ENCODE measurements around the gene ARHGEF10L.

Gene ARHGEF10L

DNA sequence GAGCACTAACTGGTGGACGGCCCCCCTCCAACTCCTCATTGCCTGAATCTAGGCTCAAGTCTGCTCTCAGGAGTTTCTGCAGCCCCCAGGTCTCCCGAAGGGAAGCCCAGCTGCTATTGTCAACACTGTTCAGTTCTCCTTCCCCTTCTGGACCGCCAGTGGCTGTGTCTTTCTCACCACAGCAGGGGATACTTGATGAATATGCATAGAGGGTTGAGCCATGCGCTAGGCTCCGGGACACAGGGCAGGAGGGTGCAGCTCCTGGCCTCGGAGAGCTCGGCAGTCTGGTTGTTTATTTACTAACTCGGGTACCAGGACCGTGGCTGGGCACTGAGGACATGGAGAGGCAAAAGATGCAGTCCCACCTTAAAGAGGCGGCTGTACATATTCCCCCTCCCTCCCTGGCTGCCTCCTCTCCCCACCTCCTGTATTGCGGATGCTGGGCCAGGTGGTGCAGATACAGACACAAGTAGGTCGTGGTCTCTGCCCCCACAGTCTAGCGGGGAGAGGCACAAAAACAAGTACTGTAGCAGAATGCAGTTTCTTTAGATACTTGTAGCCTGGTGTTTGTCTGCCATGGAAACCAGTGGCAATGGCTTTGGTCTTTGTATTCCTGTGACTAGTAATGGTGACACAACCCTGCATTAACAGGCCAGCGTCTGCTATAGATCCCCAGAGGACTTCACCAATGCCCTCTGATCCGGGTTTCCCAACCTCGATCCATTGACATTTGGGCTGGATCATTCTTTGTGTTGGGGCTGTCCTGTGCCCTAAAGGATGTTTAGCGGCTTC lies 26.2 kb downstream of the ARHGEF10L start:
- peak overlapping the region; percentile 94 to 99 for H3K27ac ChIP-seq
- peak overlapping the region; percentile 8 for H3K4me3 ChIP-seq
- TF ChIP-seq, protein P1, sequence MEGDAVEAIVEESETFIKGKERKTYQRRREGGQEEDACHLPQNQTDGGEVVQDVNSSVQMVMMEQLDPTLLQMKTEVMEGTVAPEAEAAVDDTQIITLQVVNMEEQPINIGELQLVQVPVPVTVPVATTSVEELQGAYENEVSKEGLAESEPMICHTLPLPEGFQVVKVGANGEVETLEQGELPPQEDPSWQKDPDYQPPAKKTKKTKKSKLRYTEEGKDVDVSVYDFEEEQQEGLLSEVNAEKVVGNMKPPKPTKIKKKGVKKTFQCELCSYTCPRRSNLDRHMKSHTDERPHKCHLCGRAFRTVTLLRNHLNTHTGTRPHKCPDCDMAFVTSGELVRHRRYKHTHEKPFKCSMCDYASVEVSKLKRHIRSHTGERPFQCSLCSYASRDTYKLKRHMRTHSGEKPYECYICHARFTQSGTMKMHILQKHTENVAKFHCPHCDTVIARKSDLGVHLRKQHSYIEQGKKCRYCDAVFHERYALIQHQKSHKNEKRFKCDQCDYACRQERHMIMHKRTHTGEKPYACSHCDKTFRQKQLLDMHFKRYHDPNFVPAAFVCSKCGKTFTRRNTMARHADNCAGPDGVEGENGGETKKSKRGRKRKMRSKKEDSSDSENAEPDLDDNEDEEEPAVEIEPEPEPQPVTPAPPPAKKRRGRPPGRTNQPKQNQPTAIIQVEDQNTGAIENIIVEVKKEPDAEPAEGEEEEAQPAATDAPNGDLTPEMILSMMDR (IDR thresholded peaks at IDR 0.05) = no peak
- no peak for DNase-seq (ENCODE audit: low spot score)

DNA sequence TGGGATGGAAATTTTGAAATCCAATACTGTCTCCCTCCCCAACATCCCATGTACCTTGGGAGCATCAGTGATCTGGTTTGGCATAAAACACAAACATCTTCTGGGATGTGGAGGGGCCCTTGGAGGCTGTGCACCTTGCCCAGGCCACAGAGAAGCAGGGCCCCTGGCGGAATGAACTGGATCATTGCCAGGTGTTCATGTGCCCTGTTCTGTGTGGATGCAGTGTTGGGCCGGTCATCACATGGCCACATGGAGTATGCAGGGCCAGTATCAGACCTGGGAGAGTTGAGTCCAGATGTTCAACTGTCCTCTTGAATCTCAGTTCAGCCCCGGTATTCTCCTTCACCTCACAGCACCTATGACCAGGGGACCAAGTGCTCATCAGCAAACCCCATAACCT lies 26.9 kb downstream of the ARHGEF10L start:
- TF ChIP-seq, protein P1 (IDR thresholded peaks at IDR 0.05) = no peak
- Histone ChIP-seq H3K27ac (peak overlapping the region; percentile 94 to 99), H3K4me3 (no peak overlapping the region)
- no peak for DNase-seq (ENCODE audit: low spot score)

DNA sequence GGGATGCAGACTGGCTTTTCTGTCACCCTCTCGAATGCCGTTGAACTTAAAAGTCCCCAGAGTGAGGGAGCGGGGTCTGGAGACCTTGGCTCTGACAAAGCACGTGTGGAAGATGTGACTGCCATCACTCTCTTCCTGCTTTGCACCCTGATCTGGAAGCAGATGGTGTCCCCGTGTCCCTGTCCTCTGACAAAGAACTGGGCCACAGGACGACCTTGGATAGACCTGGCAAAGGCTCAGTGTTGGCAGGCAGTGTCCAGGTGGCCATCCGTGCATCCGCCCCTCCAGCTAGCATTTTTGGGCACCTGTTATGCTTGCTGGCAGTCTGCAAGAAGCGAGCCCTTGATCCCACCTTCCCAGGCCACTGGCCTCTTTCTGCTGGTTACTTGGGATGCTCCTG lies 27.4 kb downstream of the ARHGEF10L start:
- Histone ChIP-seq H3K27ac (peak overlapping the region; percentile 94 to 99), H3K4me3 (no peak overlapping the region)
- DNase-seq (ENCODE audit: low spot score) = no peak
- TF ChIP-seq, protein P1 (IDR thresholded peaks at IDR 0.05) = no peak

DNA sequence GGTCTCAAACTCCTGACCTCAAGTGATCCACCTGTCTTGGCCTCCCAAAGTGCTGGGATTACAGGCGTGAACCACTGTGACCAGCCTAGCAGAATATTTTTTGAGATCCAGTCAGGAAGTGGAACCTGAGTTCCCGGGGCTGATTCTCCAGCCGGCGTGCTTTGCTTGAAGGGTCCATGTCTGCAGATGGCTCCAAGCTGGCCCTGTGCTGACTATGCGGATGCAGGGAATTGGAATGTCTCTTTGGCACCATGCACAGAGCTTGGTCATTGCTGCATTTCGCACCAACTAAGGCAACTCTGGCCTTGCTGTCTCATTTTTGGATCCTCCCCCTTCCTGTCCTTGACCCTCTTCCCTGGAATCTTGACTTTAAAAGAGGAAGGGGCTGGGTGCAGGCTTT lies 28.1 kb downstream of the ARHGEF10L start:
- DNase-seq (ENCODE audit: low spot score) = peak; percentile 88
- TF ChIP-seq, protein P1 (IDR thresholded peaks at IDR 0.05) = no peak
- Histone ChIP-seq H3K27ac (peak overlapping the region; percentile 94 to 99), H3K4me3 (peak overlapping the region; percentile 40)

DNA sequence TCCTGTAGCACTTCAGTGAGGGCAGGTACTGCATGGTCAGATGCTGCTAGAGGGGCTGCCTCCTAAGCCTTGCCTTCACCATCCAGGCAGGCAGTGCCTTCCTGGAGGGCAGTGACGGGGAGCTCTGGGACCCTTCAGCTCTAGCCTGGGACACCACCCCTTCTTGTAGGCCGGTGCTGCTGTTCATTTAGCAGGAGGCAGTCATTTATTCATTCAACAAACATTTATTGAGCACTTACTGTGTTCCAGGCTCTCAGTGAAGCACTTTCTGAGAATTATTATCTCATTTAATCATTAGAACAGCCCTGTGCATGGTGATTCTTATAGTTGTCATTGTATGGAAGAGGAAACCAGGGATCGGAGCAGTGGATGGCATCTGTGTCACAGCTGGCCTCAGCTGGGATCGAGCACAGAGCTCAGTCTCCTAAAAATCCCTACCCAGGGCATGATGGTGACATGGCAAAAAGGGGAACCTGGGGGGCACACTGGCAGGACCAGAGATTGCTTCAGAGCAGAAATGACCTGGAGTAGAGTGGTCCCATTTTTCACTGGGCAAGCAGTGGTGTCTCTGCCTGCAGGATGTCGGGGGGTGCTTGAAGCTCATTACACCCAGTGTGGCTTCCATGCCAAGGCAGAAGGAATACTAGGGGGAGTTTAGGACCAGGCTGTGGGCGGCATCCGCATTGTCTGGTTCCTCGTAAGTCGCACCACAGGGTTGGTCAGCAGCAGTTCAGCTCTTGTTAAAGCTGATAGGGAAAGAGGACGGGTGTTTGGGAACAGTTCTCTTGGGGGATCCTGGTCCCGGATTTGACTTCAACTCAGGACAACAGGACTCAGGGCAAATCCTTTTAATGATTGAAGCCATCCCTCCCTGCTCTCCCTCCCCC lies 28.8 kb downstream of the ARHGEF10L start:
- Histone ChIP-seq H3K27ac (peak overlapping the region; percentile 94 to 99), H3K4me3 (peak overlapping the region; percentile 40)
- TF ChIP-seq, protein P1 (IDR thresholded peaks at IDR 0.05) = no peak
- DNase-seq (ENCODE audit: low spot score) = no peak

DNA sequence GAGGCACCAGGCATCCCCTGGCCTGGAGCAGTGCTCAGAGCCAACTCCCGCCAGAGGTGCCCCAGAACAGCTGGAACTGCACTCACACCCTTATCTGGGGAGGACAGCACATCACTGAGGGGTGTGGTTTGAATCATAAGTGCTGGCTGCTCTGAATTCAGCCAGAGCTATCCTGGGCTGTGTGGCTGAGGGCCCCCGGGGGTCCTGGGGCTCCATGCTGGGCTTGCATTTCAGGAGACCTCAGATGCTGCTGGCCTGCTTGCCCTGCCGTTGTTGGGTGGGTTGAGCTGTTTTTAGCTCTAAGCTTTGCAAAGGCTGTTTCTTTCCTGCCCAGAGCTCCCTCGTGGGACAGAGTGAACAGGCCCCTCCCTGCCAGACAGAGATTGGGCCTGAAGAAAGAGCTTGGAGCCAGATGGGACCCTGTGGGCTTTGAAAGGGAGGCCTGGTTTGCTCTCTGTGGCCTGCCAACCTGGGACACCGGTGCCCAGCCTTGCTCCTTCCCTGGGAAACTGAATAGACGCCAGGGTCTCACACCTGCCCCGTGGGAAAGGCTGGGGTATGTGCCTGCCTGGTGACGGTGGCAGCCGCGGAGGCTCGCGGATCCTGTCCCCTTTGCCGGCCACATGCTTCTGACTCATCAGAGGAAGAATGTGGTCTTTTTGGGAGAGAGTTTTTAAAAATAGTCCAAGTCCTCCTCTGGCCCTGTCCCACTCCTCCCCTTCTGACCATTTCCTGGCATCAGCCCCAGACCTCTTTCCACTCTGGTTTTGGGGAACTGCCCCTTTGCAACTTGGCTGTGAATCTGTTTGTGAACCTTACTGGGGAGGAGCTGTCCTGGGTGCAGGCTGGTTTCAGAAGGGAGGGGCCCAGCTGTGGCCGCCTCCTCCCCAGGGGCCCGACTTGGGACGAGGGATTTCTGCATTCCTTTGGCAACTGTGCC lies 30.0 kb downstream of the ARHGEF10L start:
- peak; percentile 99 for DNase-seq (ENCODE audit: low spot score)
- Histone ChIP-seq H3K27ac (peak overlapping the region; percentile 94 to 99), H3K4me3 (peak overlapping the region; percentile 40)
- TF ChIP-seq, protein P1 (IDR thresholded peaks at IDR 0.05) = no peak

Data from coronary artery (tissue), 2 donors.